ENCODE measurements around the gene MACROD1. TPM values are rescaled to one million over a fixed set of nuclear protein-coding genes. Genes with fewer than 3 reads are reported as not detected.

MACROD1 gene
- total RNA-seq, 1 experiment from 2014 or later: 2.9 TPM

GRCh38 chr11:64015935-64016845 is 149.7 kb downstream of the MACROD1 start:
- no peak for DNase-seq (ENCODE audit: low spot score)

- no peak for DNase-seq (ENCODE audit: low spot score)
These were observed 150.4 kb downstream of the MACROD1 start for GRCh38 chr11:64015510-64015909.

GRCh38 chr11:64014356-64014755 is 151.6 kb downstream of the MACROD1 start:
- DNase-seq (ENCODE audit: low spot score): no peak

GRCh38 chr11:64013141-64013896 is 152.6 kb downstream of the MACROD1 start:
- no peak for DNase-seq (ENCODE audit: low spot score)

GRCh38 chr11:64011371-64011770 is 154.5 kb downstream of the MACROD1 start:
- DNase-seq (ENCODE audit: low spot score): no peak

GRCh38 chr11:64010783-64011182 is 155.1 kb downstream of the MACROD1 start:
- no peak for DNase-seq (ENCODE audit: low spot score)

GRCh38 chr11:64009710-64010109 is 156.2 kb downstream of the MACROD1 start:
- no peak for DNase-seq (ENCODE audit: low spot score)

GRCh38 chr11:64008914-64009633 is 156.8 kb downstream of the MACROD1 start:
- DNase-seq (ENCODE audit: low spot score): no peak

- DNase-seq (ENCODE audit: low spot score): no peak
These were observed 157.5 kb downstream of the MACROD1 start for GRCh38 chr11:64008283-64008913.

- no peak for DNase-seq (ENCODE audit: low spot score)
These were observed 158.2 kb downstream of the MACROD1 start for GRCh38 chr11:64007629-64008282.

- no peak for DNase-seq (ENCODE audit: low spot score)
These were observed 158.7 kb downstream of the MACROD1 start for GRCh38 chr11:64007160-64007628.

- DNase-seq (ENCODE audit: low spot score): no peak
These were observed 159.5 kb downstream of the MACROD1 start for GRCh38 chr11:64006398-64006797.

- no peak for DNase-seq (ENCODE audit: low spot score)
These were observed 160.2 kb downstream of the MACROD1 start for GRCh38 chr11:64005691-64006090.

GRCh38 chr11:64004590-64004984 is 161.3 kb downstream of the MACROD1 start:
- no peak for DNase-seq (ENCODE audit: low spot score)

GRCh38 chr11:64003807-64004589 is 161.9 kb downstream of the MACROD1 start:
- no peak for DNase-seq (ENCODE audit: low spot score)

GRCh38 chr11:64001484-64002420 is 164.2 kb downstream of the MACROD1 start:
- no peak for DNase-seq (ENCODE audit: low spot score)

GRCh38 chr11:64000740-64001483 is 165.0 kb downstream of the MACROD1 start:
- DNase-seq (ENCODE audit: low spot score): no peak

- DNase-seq (ENCODE audit: low spot score): no peak
These were observed 165.7 kb downstream of the MACROD1 start for GRCh38 chr11:64000026-64000739.
